ENCODE data around the gene CSTF2. TPM values are rescaled to one million over a fixed set of nuclear protein-coding genes. Genes with fewer than 3 reads are reported as not detected.
"Not testable (repeated sequence)": the region's sequence is repeated elsewhere in the genome, so short reads cannot be mapped to it uniquely, and the experiment has no call there.

The CSTF2 gene, protein sequence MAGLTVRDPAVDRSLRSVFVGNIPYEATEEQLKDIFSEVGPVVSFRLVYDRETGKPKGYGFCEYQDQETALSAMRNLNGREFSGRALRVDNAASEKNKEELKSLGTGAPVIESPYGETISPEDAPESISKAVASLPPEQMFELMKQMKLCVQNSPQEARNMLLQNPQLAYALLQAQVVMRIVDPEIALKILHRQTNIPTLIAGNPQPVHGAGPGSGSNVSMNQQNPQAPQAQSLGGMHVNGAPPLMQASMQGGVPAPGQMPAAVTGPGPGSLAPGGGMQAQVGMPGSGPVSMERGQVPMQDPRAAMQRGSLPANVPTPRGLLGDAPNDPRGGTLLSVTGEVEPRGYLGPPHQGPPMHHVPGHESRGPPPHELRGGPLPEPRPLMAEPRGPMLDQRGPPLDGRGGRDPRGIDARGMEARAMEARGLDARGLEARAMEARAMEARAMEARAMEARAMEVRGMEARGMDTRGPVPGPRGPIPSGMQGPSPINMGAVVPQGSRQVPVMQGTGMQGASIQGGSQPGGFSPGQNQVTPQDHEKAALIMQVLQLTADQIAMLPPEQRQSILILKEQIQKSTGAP
- total RNA-seq = 8.2 TPM
- long read RNA-seq, transcript CSTF2-201 (14 exons, 1,958 nt) = major isoform, 38 of 47 reads
- long read RNA-seq, partial matches to known transcripts = 4 of 47 reads
- long read RNA-seq, other reads (novel, unspliced or antisense) = 5 of 47 reads

DNA sequence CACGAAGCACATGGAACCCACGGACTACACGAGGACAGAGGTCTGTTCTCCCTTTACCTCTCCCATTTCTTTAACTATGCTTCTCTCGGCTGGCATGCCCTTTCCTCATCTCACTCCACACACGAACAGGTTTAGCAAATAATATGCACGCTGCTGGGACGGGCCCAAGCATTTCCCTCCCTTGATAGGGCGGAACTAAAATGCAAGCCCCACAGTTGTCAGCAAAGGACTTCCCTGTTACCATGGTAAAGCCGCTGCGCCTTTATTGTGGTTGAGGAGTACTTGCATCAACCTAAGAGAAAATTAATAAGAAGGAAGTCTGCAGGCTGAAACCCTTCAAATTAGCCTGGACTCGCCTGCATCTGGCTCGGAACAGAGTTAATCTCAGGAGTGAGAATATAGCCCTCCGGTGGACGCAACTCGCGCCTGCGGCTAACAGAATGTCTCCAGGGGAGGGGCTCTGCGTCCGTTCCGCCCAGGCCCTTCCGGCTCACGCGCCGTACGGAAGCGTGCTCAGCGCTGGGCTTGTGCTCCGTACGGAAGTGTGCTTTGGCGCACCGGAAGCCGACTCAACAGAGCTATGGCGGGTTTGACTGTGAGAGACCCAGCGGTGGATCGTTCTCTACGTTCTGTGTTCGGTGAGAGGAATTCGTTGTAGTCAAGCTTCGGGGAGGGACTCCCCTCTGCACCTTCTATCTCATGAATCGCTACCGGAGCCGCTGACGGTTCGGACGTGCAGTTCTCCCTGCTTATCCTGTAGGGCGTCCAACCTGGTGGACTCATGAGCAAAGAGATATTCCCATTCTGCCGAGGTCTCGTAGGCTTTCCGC, at the start of gene CSTF2:
CSTF2 (plus strand) TSS at position 555 of the 830 bp plus-strand sequence; CDS start at position 581, 26 bp downstream.
- peak; percentile 92 for DNase-seq (ENCODE audit: low spot score)

DNA sequence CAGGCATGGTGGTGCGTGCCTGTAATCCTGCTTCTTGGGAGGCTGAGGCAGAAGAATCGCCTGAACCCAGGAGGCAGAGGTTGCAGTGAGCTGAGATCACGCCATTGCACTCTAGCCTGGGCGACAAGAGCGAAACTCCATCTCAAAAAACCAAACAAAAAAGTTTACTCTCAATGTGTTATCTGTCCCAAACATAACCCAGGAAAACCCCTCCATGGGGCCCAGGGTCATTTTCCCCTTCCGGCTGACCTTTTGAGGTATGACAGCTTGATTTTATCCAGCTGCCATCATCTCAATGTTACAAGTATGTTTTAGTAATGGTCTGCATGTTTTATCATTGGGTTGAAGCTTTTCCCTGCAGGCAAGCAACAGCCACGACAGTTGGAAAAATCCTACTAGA, 23.8 kb upstream of the CSTF2 start:
- DNase-seq (ENCODE audit: low spot score) = not testable (repeated sequence)

DNA sequence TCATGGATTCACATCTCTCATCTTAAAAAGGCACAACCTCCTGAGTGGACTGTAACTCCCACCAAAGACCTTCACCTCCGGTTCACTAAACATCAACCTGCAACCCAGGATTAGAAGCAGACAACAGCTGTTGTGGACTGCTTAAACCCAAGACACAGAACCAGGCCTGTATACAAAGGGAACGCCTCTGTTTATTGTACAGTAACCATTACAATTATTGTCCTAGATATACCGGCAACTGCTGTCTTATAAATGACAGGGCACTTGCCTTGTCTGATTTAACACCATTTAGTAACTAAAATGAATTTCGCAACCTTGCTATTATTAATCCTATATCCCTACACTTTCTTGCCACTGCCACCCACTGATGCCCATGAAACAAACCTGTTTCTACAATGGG, 22.8 kb upstream of the CSTF2 start:
- DNase-seq (ENCODE audit: low spot score) = no peak

DNA sequence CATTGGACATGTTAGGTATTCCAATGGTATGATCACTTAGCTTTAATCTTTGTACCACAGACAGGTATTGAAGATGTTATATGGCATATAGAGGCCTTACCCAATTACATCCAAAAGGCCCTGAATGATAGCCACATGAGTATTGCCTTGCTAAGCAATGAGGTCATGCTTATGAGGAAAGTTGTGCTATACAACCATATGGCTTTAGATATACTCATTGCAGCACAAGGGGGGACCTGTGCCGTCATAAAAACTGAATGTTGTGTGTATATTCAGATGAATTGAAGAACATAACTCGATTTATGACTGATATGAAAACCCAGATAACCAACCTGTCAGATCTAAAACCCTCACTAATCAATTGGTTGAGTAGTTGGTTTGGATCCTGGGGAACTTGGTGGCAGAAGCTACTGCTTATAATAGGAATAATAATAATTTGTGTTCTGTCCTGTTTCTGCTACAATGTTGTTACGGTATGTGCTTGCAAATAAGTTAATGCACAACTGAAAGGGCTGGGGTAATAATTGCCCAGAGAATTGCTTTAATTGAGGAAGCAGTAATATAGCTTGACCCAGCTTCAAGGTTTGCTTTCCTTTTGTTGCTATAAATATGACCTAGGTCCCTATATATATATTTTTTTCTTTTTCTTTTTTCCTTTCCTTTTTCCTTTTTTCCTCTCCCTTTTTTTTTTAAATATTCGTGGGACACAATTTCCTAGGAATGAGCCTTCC, 21.5 kb upstream of the CSTF2 start:
- DNase-seq (ENCODE audit: low spot score) = no peak

DNA sequence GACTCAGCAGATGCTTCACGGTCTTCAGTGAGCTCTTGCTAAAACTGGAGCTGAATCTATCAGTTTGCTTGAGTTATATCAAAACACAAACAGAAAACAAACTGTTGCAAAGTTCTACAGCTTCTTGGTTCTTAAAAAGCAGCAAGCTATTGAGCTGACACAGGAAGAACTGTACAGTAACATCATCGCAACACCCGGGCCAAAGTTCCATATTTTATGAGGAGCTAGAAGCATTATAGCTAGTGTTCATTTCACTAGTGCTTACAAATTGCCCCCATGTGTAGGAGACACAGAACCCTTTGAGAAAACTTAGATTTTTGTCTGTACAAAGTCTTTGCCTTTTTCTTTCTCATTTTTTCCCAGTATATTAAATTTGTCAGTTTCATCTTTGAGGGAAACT, 17.3 kb upstream of the CSTF2 start:
- no peak for DNase-seq (ENCODE audit: low spot score)

DNA sequence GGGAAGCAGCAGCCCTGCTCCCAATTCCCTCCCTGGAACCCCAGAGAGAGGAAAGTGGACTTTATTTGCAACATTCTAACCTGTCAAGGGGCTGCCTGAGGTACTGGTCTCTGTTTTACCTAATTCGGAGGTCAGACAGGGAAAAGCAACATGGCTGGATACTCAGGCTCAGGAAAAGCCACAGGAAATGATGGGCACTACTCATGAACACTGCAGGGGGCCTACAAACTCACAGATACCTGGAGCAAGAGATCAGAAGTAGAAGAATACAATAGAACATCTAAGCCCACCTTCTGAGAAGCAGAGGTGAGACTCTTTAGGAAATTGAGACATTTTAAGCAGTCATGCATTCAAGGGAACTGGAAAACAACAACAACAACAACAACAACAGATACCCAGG, 15.4 kb upstream of the CSTF2 start:
- DNase-seq (ENCODE audit: low spot score) = no peak

DNA sequence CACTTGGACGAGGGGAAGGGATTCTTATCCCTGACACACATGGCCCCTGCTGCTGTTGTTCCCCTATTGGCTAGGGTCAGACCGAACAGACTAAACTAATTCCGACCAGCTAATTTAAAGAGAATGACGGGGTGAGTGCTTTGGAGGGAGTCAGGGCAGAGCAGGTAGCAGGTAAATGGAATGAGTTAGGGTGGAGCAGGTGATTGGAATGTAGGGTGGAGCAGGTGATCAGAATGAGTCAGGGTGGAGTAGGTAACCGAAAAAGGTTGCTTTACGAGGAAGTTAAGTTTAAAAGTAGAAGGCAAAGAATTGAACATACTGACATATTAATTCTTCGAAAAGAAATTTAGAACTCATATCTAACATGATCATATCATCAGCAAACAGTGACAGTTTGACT, 11.9 kb upstream of the CSTF2 start:
- not testable (repeated sequence) for DNase-seq (ENCODE audit: low spot score)

DNA sequence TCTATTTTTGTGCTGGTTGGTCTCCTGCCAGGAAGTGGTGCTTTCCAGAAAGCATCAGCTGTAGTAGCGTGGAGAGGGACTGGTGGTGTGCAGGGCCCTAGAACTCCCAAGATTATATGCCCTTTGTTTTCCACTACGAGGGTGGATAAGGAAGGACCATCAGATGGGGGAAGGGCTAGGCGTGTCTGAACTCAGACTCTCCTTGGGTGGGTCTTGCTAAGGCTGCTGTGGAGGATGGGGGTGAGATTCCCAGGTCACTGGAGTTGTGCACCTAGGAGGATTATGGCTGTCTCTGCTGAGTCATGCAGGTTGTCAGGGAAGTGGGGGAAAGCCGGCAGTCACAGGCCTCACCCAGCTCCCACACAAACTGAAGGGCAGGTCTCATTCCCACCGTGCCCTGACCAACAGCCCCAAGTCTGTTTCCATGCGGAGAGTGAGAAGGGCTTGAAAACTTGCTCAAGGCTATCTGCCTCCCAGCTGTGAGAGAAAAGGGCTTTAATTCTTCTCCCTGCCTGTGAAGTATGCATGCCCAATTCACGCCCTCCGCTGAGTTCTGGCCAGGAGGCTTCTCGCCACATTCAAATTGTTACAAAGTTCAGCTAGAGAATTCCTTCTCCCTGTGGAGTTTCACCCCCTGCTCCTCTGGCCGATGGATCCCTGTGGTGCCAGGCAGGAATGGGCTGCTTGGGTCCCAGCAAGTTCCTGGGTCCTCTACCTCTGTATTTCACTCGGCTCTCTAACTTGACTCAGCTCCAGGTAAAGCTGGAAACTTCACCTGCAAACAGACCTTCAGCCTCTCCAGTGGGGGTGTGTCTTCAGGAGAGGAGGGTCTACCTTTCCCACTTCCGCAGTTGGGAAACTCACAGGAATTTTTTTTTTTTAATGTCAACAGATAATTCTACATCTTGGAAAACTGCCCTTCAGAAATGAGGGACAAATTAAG, 7.7 kb upstream of the CSTF2 start:
- DNase-seq (ENCODE audit: low spot score) = no peak

DNA sequence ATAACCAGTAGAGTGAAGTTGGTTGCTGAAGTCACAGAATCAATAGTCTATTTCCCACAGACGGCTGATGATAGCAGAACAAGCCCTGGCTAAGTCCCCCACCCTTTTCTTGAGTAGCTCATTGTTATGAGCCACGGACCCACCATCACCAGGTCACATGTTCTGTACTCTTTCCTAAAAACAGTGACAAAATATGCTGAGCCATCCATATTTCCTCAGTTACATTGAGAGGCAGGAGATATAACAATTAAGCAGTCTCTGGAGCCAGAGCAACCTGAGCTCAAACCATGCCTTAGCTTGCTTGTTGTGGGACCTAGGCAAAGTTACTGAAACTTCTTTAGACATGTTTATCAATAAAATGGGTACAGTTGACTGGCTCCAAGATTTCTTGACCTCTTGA, 2.9 kb upstream of the CSTF2 start:
- DNase-seq (ENCODE audit: low spot score) = no peak

DNA sequence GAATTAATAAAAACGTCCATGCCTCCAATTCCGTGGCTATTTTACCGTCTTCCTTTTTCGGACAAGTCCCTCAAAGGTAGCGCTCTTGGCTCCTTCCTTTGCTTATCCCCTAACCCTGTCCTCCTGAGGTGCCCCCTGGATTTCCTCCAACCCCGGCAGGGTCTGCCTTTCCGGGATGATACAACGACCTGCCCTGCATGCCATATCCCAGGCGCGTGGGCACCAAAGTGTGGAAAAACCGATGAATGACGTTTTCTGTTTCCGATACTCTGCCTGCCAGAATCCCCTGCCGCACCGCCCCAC, 706 bp upstream of the CSTF2 start:
- DNase-seq (ENCODE audit: low spot score) = no peak

DNA sequence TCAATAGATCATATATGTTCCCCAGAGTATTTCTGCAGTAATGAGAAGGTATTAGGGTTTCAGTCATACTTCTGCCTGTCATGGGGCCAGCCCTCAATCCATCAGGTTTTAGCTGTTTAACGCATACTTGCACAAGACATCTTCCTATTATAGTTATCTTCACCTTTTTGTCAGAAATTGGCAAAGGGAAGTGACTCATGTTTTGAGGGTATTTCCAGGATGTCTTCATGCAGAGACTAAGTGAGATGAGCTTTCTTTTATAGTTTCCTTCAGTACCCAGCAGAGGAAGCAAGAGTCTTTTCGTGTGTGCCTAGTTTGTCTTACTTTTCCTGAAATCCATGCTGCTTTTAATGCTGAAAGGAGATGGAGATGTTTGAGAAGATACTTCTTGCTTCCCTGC, 9.5 kb downstream of the CSTF2 start:
- DNase-seq (ENCODE audit: low spot score) = no peak

DNA sequence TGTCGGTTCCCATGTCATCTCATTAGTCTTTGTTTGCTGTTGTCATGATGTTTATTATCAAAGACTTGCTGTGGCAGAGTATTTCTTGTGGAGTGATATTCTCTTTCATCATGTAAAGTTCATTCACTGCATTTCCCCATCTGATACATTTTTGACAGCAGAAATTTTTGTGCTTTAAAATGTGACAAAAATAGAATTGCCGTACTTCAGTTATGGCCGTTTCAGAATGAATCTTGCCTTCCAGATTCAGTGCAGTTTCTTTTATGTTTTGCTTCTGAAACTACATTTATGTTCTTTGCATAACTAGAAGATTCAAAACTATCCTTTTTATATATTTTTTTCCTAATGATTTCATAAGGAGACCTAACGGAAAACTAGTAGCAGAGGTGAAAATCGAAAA, 10.0 kb downstream of the CSTF2 start:
- no peak for DNase-seq (ENCODE audit: low spot score)

DNA sequence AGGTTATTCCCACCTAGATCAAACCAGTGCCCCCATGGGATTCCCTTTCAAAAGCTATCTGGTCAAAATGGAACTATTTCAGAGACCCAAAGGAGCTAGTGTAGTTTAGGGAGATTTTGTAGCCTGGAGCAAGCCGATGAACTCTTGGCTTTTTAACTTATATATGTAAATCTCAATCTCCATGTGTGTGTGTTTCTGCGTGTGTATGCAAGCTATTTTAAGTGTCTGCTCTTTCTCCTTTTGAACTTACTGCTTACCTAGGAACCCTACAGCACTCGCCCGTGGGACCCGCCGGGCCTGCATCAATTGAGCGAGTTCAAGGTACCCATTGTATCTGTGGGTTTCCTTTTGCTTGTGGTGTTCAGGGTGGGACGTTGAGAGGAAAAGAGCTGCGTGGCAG, 10.4 kb downstream of the CSTF2 start:
- DNase-seq (ENCODE audit: low spot score) = no peak

DNA sequence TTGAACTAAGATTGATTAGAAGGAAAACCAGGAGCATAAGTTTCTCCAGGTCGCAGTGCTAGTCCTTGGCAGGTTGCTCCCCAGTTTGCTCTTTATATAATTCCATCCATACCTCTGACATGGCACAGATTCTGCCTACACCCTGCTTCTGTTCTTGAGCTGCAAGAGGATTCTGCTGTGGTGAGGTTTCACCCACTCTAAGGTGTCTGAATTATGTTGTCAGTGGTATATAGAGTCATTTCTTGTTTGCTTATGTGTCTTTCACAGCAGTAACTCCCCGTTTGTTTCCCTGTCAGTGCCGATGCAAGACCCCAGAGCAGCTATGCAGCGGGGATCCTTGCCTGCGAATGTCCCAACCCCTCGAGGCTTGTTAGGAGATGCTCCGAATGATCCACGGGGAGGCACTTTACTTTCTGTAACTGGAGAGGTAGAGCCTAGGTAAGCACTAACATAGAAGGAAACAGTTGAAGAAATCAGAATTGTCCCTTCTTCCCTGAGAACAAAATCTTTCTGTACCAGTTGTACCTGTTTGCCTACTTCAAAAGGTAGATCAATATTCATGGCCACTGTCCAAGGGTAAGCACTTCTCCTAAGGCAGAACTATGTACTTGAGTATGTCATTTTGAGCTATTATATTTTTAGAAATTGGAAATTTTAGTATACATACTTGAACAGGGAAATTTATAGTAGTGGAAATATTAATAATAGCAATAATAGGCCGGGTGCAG, 11.2 kb downstream of the CSTF2 start:
- no peak for DNase-seq (ENCODE audit: low spot score)

DNA sequence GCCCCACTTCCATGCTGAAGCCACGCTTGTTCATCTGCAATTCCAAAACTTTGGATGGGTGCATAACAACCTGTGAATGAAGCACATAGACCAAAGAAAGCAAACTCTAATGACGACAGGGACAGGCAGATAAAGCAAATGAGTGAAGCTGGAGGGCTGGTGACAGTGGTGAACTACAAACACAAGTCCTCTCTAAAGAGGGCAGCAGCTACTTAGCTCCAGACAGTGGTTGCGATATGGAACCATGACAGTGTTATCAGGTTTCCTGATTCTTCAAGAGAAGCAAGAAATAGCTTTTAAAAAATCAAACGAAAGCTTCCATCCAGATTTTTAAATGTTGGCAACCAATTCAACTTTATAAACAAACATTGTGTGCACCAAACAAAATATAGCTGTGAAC, 30.1 kb downstream of the CSTF2 start:
- no peak for DNase-seq (ENCODE audit: low spot score)

DNA sequence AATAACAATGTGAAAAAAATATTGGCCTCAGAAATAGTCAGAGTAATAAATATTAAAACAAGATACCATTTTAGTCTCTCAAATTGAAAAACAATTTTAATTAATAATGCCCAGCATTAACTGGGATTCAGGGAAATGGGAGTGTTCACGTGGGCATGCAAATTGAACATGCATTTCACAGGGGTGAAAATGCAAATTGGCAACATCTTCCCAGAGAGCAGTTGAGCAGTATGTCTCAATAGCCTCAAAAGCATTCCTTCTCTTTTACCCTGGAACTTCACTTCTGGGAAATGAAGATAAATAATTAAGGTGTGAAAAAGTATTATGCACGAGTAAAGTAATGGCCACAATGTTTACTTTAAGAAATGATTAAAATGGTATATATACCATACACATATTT, 32.6 kb downstream of the CSTF2 start:
- DNase-seq (ENCODE audit: low spot score) = no peak

DNA sequence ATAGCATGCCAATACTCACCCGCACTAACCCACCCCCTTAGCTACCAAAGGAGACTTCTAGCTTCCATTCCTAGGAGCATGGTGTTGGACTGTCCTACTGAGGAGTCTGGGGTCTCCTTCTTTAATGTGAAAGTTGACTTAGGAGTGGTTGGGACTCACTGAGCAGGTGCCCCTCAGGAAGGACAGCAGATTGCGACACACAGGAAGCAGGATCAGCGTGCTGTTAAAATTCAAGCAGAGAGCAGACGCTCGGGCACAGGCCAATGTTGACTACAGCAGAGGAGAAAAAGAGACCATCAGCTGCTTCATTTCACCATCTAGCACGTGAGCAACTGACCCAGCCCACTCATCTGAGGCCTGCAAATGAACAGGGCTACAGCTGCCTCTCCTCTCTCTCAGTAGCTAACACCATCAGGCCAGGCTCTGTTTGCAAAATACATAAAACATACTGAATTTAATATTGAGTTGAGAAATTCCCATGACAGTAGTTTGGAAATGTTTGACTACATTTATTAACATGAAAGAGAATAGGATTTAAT, 43.2 kb downstream of the CSTF2 start:
- DNase-seq (ENCODE audit: low spot score) = no peak

DNA sequence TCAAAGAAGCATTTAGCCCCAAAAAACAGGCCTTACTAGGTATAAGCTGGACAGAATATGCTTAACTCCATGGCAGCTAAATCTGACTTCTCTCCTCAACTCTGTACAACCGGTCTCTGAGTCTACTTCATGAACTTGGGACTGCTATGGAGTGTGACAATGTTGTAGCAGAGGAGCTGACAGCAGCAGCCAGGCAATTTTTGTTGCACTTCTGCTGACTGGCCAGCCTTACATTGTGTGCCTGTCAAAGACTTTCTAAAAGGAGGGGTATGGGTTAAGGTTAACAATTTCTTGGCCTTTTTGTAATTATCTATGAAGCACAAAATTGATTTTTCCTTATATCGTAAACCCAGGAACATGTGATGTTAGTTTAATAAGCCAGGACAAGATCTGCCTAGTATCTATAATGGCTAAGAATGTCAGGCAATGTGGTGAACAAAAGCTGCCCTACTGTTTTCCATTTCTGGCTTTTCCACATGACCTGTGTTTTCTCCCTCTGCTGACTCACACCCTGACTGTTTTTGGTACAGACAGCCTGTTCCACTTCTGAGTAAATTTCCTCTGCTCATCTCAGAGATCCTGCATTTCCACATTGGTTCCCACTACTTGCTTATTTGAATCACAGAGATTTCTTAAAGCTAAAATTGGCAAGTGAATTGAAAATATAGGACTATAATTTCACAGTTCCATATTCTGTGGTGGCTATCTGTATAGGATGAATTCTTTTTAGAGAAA, 44.6 kb downstream of the CSTF2 start:
- DNase-seq (ENCODE audit: low spot score) = no peak

DNA sequence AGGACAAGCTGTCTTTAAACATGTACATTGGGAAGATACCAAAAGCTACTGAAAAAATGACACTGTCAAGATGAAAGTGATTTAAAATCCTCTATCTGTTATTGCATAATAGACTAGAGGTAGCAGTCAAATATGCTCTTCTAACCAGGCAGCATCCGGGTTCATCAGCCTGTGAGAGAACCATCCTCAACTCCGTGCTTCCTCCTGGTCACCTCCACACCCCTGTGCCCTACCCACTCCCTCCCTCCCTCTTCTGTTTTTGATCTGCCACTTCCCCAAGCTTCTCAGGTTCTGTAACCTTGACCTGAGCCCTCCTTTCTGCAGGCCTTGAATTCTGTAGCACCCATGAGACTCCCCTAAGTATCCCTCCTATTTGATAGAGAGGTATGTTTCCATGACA, 48.1 kb downstream of the CSTF2 start:
- DNase-seq (ENCODE audit: low spot score) = no peak

Measured in mesenteric fat pad (tissue), 1 donor.